OCI-LY1 (cell line): Measurements from ENCODE around the gene VPS50.
"Not testable (repeated sequence)": the region's sequence is repeated elsewhere in the genome, so short reads cannot be mapped to it uniquely, and the experiment has no call there.

Experiments used
- H2AFZ ChIP-seq: fragments of 200-600 bp; sonication (generic), shearing (Covaris generic); 2 replicates; pipeline ENCODE4 v1.6.0; 2014; ENCODE audit warnings: antibody characterized with exemption, mild to moderate bottlenecking, low read length
- H3F3A ChIP-seq: fragments of 200-600 bp; sonication (generic), shearing (Covaris generic); 2 replicates; pipeline ENCODE4 v1.6.0; 2014; ENCODE audit warnings: mild to moderate bottlenecking, antibody characterized with exemption, low read length, moderate library complexity; ENCODE audit not compliant: insufficient read depth
- H3K27ac ChIP-seq: fragments of 200-600 bp; sonication (generic); 2 replicates; pipeline ENCODE4 v1.5.1; 2014; ENCODE audit warnings: low read length, mixed run types, mild to moderate bottlenecking, low read depth; ENCODE audit not compliant: poor library complexity, severe bottlenecking
- H3K27me3 ChIP-seq: fragments of 200-600 bp; sonication (generic); 2 replicates; pipeline ENCODE4 v1.6.0; 2014; ENCODE audit warnings: antibody characterized with exemption, mild to moderate bottlenecking, low read length, moderate library complexity; ENCODE audit not compliant: insufficient read depth
- H3K36me3 ChIP-seq: fragments of 200-600 bp; sonication (generic); 2 replicates; pipeline ENCODE4 v1.6.1; 2014; ENCODE audit warnings: mild to moderate bottlenecking, antibody characterized with exemption, low read length, moderate library complexity, mixed read lengths; ENCODE audit not compliant: insufficient read depth
- H3K4me1 ChIP-seq: fragments of 200-600 bp; sonication (generic); 2 replicates; pipeline ENCODE4 v1.5.1; 2014; ENCODE audit warnings: mild to moderate bottlenecking, low read length, moderate library complexity; ENCODE audit not compliant: insufficient read depth, severe bottlenecking
- H3K4me2 ChIP-seq: fragments of 200-600 bp; sonication (generic), shearing (Covaris generic); 2 replicates; pipeline ENCODE4 v1.6.1; 2014; ENCODE audit warnings: low read length
- H3K4me3 ChIP-seq: fragments of 200-600 bp; sonication (generic); 2 replicates; pipeline ENCODE4 v1.5.1; 2014; ENCODE audit warnings: low read length, low read depth, mild to moderate bottlenecking, mixed read lengths; ENCODE audit not compliant: poor library complexity, severe bottlenecking
- H3K79me2 ChIP-seq: fragments of 200-600 bp; shearing (Covaris generic); 2 replicates; pipeline ENCODE4 v1.6.1; 2016; ENCODE audit warnings: mixed run types, low read length, mixed read lengths; ENCODE audit not compliant: insufficient read depth
- H3K9ac ChIP-seq: fragments of 200-600 bp; sonication (generic), shearing (Covaris generic); 2 replicates; pipeline ENCODE4 v1.6.1; 2014; ENCODE audit warnings: mild to moderate bottlenecking, low read length, mixed read lengths
- H3K9me2 ChIP-seq: fragments of 200-600 bp; sonication (generic), shearing (Covaris generic); 2 replicates; pipeline ENCODE4 v1.6.1; 2014; ENCODE audit warnings: low read depth, mild to moderate bottlenecking, low read length, mixed read lengths
- H3K9me3 ChIP-seq: fragments of 200-600 bp; shearing (Covaris generic); 2 replicates; pipeline ENCODE4 v1.6.1; 2014; ENCODE audit warnings: low read length, mixed read lengths
- H4K20me1 ChIP-seq: fragments of 200-600 bp; sonication (generic), shearing (Covaris generic); 2 replicates; pipeline ENCODE4 v1.6.0; 2016; ENCODE audit warnings: mild to moderate bottlenecking, low read length; ENCODE audit not compliant: insufficient read depth
- EZH2 ChIP-seq: fragments of 200-600 bp; sonication (generic), shearing (Covaris generic); IDR thresholded peaks from 2 replicates; pipeline ENCODE4 v1.8.0; 2017; ENCODE audit warnings: borderline replicate concordance, mixed run types, mild to moderate bottlenecking, antibody characterized with exemption, low read length, moderate library complexity, mixed read lengths
- TF ChIP-seq, protein P1 (sequence below): fragments of 200-600 bp; sonication (generic), shearing (Covaris generic); IDR thresholded peaks from 2 replicates; pipeline ENCODE4 v1.5.1; 2017; ENCODE audit warnings: mild to moderate bottlenecking, antibody characterized with exemption, low read length, moderate library complexity, mixed read lengths

The VPS50 gene

GRCh38 chr7:93366816-93367215, 134.7 kb downstream of the VPS50 start:
- H3F3A ChIP-seq, result no peaks in the 10 kb centered on the region
- TF ChIP-seq, protein P1, sequence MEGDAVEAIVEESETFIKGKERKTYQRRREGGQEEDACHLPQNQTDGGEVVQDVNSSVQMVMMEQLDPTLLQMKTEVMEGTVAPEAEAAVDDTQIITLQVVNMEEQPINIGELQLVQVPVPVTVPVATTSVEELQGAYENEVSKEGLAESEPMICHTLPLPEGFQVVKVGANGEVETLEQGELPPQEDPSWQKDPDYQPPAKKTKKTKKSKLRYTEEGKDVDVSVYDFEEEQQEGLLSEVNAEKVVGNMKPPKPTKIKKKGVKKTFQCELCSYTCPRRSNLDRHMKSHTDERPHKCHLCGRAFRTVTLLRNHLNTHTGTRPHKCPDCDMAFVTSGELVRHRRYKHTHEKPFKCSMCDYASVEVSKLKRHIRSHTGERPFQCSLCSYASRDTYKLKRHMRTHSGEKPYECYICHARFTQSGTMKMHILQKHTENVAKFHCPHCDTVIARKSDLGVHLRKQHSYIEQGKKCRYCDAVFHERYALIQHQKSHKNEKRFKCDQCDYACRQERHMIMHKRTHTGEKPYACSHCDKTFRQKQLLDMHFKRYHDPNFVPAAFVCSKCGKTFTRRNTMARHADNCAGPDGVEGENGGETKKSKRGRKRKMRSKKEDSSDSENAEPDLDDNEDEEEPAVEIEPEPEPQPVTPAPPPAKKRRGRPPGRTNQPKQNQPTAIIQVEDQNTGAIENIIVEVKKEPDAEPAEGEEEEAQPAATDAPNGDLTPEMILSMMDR, result no peak
- no peak for TF ChIP-seq EZH2
- no peaks in the 10 kb centered on the region for H3K9me3 ChIP-seq
- no peak overlapping the region for H3K4me3 ChIP-seq
- H3K9me2 ChIP-seq, result no peaks in the 10 kb centered on the region
- no peaks in the 10 kb centered on the region for H3K79me2 ChIP-seq
- no peak overlapping the region for H3K27ac ChIP-seq
- H3K4me1 ChIP-seq, result no peaks in the 10 kb centered on the region
- no peak overlapping the region for H2AFZ ChIP-seq
- H3K9ac ChIP-seq, result no peak overlapping the region
- no peak overlapping the region for H3K4me2 ChIP-seq
- H3K27me3 ChIP-seq, result no peaks in the 10 kb centered on the region
- no peaks in the 10 kb centered on the region for H4K20me1 ChIP-seq
- no peaks in the 10 kb centered on the region for H3K36me3 ChIP-seq

DNA sequence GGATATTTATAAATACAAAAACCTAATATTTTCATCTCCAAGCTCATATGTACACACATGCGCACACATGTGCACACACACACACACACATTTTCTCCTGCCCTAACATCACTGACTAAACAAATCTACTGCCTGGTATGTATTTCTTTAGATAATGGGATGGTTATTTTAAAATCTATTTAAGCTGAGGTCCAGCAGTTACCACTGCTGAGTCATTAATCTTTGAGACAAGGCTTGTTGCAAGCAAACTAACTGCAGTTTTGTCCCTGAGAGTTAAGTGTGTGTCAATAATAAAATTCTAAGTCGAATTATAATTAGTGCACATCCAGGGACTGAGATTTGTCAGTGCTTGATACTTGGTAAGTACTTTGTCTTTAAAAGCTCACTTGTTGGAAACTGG, 135.1 kb downstream of the VPS50 start:
- Histone ChIP-seq H3F3A (no peaks in the 10 kb centered on the region), H3K36me3 (no peaks in the 10 kb centered on the region), H3K9me3 (no peaks in the 10 kb centered on the region), H3K4me3 (no peak overlapping the region), H3K27ac (no peak overlapping the region), H3K4me1 (no peaks in the 10 kb centered on the region), H4K20me1 (no peaks in the 10 kb centered on the region), H3K79me2 (no peaks in the 10 kb centered on the region), H2AFZ (no peak overlapping the region), H3K4me2 (no peak overlapping the region), H3K9me2 (no peaks in the 10 kb centered on the region), H3K27me3 (no peaks in the 10 kb centered on the region), H3K9ac (no peak overlapping the region)
- TF ChIP-seq EZH2, result no peak
- TF ChIP-seq, protein P1, result no peak

DNA sequence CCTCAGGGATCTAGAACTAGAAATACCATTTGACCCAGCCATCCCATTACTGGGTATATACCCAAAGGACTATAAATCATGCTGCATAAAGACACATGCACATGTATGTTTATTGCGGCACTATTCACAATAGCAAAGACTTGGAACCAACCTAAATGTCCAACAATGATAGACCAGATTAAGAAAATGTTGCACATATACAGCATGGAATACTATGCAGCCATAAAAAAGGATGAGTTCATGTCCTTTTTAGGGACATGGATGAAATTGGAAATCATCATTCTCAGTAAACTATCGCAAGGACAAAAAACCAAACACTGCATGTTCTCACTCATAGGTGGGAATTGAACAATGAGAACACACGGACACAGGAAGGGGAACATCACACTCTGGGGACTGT, 138.8 kb downstream of the VPS50 start:
- H3K79me2 ChIP-seq, H3K36me3 ChIP-seq, H3F3A ChIP-seq, H2AFZ ChIP-seq, H3K4me1 ChIP-seq, H3K27me3 ChIP-seq, H3K9me2 ChIP-seq, H3K4me2 ChIP-seq, H3K4me3 ChIP-seq, H4K20me1 ChIP-seq, H3K9me3 ChIP-seq, H3K9ac ChIP-seq, H3K27ac ChIP-seq: not testable (repeated sequence)

DNA sequence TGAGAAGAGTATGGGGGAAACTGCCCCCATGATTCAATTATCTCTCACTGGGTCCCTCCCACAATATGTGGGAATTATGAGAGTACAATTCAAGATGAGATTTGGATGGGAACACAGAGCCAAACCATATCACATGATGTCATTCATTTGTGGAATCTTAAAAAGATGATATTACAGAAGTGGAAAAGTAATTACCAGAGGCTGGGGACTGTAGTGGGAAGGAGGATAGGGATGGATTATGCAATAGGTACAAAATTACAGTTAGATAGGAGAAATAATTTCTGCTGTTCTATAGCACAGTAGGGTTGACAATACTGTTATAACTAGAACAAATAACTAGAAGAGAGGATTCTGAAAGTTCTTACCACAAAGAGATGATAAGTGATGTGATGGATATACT, 141.4 kb downstream of the VPS50 start:
- Histone ChIP-seq H3K27me3 (no peaks in the 10 kb centered on the region), H3K79me2 (no peaks in the 10 kb centered on the region), H3K9me2 (no peaks in the 10 kb centered on the region), H3K9ac (no peak overlapping the region), H3K9me3 (no peaks in the 10 kb centered on the region), H4K20me1 (no peaks in the 10 kb centered on the region), H3K4me2 (no peak overlapping the region), H3K36me3 (no peaks in the 10 kb centered on the region), H3F3A (no peaks in the 10 kb centered on the region), H3K27ac (no peak overlapping the region), H2AFZ (no peak overlapping the region), H3K4me1 (peaks cover 6% of the 10 kb centered on the region), H3K4me3 (no peak overlapping the region)
- TF ChIP-seq EZH2, result no peak
- TF ChIP-seq, protein P1, result no peak
